Erythroblast (primary cell): ENCODE results near the gene ANKRD34A.

Source experiments
- GATA1 ChIP-seq: IDR thresholded peaks from 2 replicates; pipeline ENCODE4 v1.6.1; 2011; ENCODE audit warnings: low read depth, mild to moderate bottlenecking, control low read depth, low read length, moderate library complexity
- POLR2A ChIP-seq: IDR thresholded peaks from 2 replicates; pipeline ENCODE4 v1.6.1; 2011; ENCODE audit warnings: mild to moderate bottlenecking, low read length

GRCh38 chr1:145958734-145959133 lies 5.6 kb downstream of the ANKRD34A start:
- TF ChIP-seq POLR2A (no peak), GATA1 (no peak)
